ENCODE measurements around the gene COL23A1.
"Not testable (repeated sequence)": the region's sequence is repeated elsewhere in the genome, so short reads cannot be mapped to it uniquely, and the experiment has no call there.

COL23A1 gene

GRCh38 chr5:178588769-178589168 is 1.4 kb downstream of the COL23A1 start:
- DNase-seq (ENCODE audit: low read depth), result no peak

- DNase-seq (ENCODE audit: low read depth), result no peak
Observed at GRCh38 chr5:178587763-178588611, 2.2 kb downstream of the COL23A1 start.

DNA sequence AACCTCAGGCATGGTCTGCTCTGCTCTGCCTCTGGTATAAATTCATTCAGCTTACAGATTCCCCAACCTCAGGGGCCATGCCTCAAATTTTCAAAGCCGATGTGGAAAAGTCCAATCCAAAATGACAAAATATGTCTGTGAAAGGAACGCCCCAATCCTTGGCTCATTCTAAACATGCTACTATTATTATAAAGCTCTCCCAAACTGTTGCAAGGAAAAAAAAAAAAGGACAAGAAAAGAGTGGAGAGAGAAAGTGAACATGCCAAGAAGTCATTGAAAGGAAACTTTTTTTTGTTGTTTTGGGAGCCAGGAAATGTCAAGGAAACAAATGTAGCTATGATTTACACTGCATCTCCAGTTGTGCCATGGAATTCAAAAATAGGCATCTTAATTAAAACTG is 3.8 kb downstream of the COL23A1 start:
- no peak for DNase-seq (ENCODE audit: low read depth)

GRCh38 chr5:178585421-178585820 is 4.8 kb downstream of the COL23A1 start:
- DNase-seq (ENCODE audit: low read depth), result not testable (repeated sequence)

DNA sequence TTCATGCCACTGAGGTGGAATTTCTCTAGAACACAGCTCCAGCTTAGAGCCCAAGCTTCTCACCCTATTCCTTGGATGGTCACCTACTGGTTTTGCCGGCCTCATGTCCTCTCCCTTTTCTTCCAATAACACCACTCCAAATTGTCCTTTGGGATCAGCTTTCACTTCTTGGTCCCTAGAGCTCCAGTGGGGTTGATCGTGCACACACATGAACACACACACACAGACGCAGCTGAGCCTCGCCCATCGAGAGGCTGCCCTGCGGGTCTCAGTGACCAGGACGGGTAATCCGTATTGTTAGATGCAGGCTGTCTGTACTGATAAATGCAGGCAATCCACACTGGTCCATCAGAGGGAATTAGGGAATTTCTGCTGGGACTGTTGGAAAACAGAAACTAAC is 6.9 kb downstream of the COL23A1 start:
- DNase-seq (ENCODE audit: low read depth), result no peak

GRCh38 chr5:178582291-178582690 is 7.9 kb downstream of the COL23A1 start:
- DNase-seq (ENCODE audit: low read depth), result no peak

DNA sequence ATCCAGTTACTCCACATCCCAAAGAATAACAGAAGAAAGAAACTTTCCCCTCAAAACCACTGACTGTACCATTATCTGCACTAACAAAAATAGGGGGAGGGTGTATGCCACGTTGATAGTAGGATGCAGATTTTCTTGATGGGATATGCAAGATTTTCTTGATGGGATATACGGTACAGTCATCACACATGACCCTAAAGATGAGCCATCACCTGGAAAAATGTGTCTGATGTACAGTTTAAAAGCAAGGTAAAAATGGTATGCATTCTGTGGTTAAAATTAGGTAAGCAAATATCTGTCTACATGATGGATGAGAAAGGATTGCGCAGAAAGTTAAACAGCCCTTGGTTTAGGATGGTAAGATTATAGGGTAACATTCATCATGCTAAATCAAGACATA is 8.6 kb downstream of the COL23A1 start:
- DNase-seq (ENCODE audit: low read depth), result no peak

GRCh38 chr5:178580271-178580955 is 9.8 kb downstream of the COL23A1 start:
- DNase-seq (ENCODE audit: low read depth), result no peak

DNA sequence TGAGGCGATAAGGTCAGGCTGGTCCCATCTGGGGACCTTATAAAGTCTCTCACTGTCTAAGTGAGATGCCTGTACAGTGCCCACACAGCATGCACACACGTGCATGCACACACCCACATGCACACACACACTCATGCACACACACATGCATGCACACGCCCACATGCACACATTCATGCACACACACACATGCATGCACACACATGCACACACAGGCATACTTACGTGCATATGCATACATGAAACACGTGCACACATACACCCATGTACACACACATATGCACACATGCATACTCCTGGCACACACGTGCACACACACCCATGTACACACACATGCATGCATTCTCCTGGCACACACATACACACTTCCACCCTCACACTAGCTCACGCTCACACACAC is 12.2 kb downstream of the COL23A1 start:
- no peak for DNase-seq (ENCODE audit: low read depth)

DNA sequence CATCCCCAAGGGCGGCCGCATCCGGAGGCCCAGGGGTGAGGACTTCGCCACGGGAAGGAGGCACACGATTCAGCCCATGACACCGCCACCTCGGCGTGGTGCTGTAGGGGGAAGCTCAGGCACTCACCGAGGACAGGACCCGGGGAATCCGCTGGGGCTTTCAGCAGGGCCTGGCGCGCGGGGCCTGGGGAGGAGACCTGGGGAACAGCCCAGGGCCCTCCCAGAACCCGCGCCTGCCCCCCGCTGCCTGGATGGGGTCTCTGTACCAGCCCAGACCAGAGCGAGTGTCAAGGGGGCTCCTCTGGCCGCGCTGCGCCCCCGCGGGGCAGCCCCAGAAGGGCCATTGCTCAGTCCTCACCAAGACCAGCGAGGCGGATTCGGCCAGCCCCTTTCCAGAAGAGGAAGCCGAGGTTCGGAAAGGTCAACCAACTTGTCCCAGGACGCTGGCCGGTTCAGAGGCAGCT is 12.8 kb downstream of the COL23A1 start:
- DNase-seq (ENCODE audit: low read depth), result no peak

DNA sequence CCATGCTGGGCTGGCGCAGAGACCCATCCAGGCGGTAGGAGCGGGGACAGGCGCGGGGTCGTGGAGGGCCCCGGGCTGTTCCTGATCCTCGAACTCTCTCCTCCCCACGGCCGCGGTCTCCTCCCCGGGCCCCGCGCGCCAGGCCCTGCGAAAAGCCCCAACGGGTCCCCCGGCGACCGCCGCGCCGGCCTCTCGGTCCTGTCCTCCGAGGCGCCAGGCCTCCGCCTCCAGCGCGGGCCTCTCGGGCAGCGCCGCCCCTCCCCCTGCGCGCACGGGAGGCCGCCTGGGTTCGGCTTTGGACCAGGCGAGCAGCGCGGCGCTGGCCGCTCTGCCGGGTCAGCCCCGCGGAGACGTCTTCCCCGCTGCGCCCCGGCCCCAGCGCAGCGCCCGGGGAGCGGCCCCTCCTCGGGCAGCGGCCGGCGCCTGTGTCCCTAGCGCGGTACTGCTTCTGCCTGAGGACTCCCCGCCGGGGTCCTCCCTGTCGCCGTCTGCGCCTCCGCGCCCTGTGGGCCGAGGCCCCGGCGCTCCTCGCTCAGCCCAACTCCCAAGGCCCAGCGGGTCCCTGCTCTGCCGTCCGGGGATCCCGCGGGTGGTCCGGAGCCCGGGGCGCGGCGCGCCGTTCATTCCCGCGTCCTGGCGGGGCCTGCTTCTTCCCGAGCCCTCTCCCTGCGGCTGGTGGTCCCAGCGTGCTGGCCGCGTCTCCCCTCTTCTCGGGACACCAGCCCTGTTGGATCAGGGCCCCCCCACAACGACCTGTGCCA is 13.4 kb downstream of the COL23A1 start:
- no peak for DNase-seq (ENCODE audit: low read depth)

- no peak for DNase-seq (ENCODE audit: low read depth)
Observed at GRCh38 chr5:178573216-178573615, 17.0 kb downstream of the COL23A1 start.

GRCh38 chr5:178572617-178573016 is 17.6 kb downstream of the COL23A1 start:
- DNase-seq (ENCODE audit: low read depth), result no peak

GRCh38 chr5:178569485-178569884 is 20.7 kb downstream of the COL23A1 start:
- no peak for DNase-seq (ENCODE audit: low read depth)

GRCh38 chr5:178564811-178565550 is 25.2 kb downstream of the COL23A1 start:
- no peak for DNase-seq (ENCODE audit: low read depth)

- DNase-seq (ENCODE audit: low read depth), result no peak
Observed at GRCh38 chr5:178564397-178564796, 25.8 kb downstream of the COL23A1 start.

GRCh38 chr5:178563621-178564020 is 26.6 kb downstream of the COL23A1 start:
- no peak for DNase-seq (ENCODE audit: low read depth)

GRCh38 chr5:178561746-178562264 is 28.4 kb downstream of the COL23A1 start:
- DNase-seq (ENCODE audit: low read depth), result no peak

GRCh38 chr5:178560911-178561310 is 29.3 kb downstream of the COL23A1 start:
- no peak for DNase-seq (ENCODE audit: low read depth)

- no peak for DNase-seq (ENCODE audit: low read depth)
Observed at GRCh38 chr5:178557416-178557815, 32.8 kb downstream of the COL23A1 start.

DNA sequence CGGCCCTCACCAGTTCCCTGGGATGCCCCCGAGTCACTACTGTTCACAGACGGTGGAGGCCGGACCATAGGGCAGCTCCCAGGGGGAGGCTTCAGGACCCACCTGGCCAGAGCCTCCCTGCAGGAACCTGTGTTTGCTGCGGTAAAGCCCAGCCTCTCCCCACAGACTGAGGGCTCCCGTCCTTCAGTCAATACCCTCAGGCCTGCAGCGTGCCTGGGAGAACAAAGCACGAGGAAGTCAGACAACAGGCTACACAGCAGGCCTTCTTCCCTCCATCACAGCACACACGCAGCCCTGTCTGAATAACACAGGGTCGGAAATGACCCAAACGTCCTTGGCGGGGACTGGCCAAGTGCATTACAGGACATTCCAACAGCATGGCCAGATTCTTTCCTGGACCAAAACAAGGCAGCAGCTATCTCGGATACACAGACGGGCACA is 34.4 kb downstream of the COL23A1 start:
- no peak for DNase-seq (ENCODE audit: low read depth)

DNA sequence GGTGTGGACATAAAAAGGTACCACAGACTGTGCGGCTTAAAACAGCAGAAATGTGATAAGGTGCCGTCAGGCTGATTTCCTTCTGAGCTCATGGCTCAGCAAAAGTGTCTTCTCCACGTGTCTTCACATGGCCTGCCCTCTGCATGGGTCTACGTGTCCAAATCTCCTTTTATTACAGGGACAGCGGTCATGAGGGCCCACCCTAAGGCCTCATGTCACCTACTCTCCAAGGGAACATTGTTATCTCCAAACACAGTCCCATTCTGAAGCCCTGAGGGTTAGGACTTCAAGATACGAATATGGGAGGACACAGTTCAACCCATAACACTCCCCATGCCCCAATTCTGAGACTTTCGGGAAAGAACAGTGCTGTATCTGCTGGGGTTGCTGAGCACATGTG is 35.2 kb downstream of the COL23A1 start:
- no peak for DNase-seq (ENCODE audit: low read depth)

Measured in GM04503 (cell line).